Esophagus squamous epithelium (tissue), 5 donors: ENCODE measurements around the gene PALD1. TPM values are rescaled to one million over a fixed set of nuclear protein-coding genes. Genes with fewer than 3 reads are reported as not detected.

Source experiments
- DNase-seq: peaks from one replicate; lab custom pipeline; 2025; lab: John Stamatoyannopoulos, UW
- H3K27ac ChIP-seq, 4 donors: fragments of 200-600 bp; sonication (generic); one replicate each; pipeline ENCODE4 v1.5.1; 2016 to 2019; ENCODE audit warnings: mild to moderate bottlenecking in 1 of 4
- H3K27me3 ChIP-seq, 4 donors: fragments of 200-600 bp; sonication (generic); 1 replicate in 3 of 4; 2 replicates in 1 of 4; pipeline versions ENCODE4 v1.5.1 to v1.6.0; 2017 to 2021; ENCODE audit warnings: antibody characterized with exemption in 1 of 4
- H3K36me3 ChIP-seq, 3 donors: fragments of 200-600 bp; sonication (generic); one replicate each; pipeline ENCODE4 v1.5.1; 2016 to 2019
- H3K4me1 ChIP-seq, 3 donors: fragments of 200-600 bp; sonication (generic); one replicate each; pipeline ENCODE4 v1.5.1; 2017 to 2019
- H3K4me3 ChIP-seq, 4 donors: fragments of 200-600 bp; sonication (generic); 1 replicate in 3 of 4; 2 replicates in 1 of 4; pipeline ENCODE4 v1.5.1; 2016 to 2019; ENCODE audit warnings: mild to moderate bottlenecking in 2 of 4, moderate library complexity in 1 of 4
- H3K9me3 ChIP-seq, 3 donors: fragments of 200-600 bp; sonication (generic); one replicate each; pipeline ENCODE4 v1.5.1; 2016 to 2019
- CTCF ChIP-seq, 6 experiments: fragments of 450-650 bp in 4 of 6; fragments of 200-600 bp in 2 of 6; sonication (generic) in 2 of 6; IDR thresholded peaks; one replicate each; pipeline ENCODE4 v1.5.1; 2016 to 2019; ENCODE audit warnings: antibody characterized with exemption in 6 of 6, mild to moderate bottlenecking in 4 of 6, moderate library complexity in 4 of 6
- POLR2A ChIP-seq, 4 donors: fragments of 450-650 bp; IDR thresholded peaks; one replicate each; pipeline ENCODE4 v1.6.1; 2017; ENCODE audit warnings: antibody characterized with exemption in 4 of 4, mild to moderate bottlenecking in 4 of 4, moderate library complexity in 3 of 4
- WGBS, 2 donors: methylation state at CpG; one replicate each; pipeline ENCODE4 v1.1.5; 2018; 5-methylcytosine and 5-hydroxymethylcytosine counted together
- intact Hi-C: fragments of 100-400 bp; cut with DNase I; formaldehyde crosslinking; loops from one replicate; pipeline ENCODE4 v1.15.0; 2022
- total RNA-seq, 4 donors: library from RNA; depleted of rRNA; stranded (reverse); fragments of >200 nt; gene quantifications; one replicate each; pipeline ENCODE4 v1.1.0, GENCODE V29; 2016
- donor health status: DM: yes; HTN: yes; CAD: no.

The PALD1 gene
- total RNA-seq, 4 donors from 2014 or later = 2.6 to 11.3 (median 4.5) TPM

GRCh38 chr10:70565556-70566514 is 87.3 kb downstream of the PALD1 start:
- Histone ChIP-seq H3K36me3 (peaks cover 0 to 11% (median 0%) of the 10 kb centered on the region in 3 donors), H3K27me3 (no peaks in the 10 kb centered on the region), H3K4me1 (peaks cover 7 to 8% (median 8%) of the 10 kb centered on the region in 3 donors), H3K27ac (no peak overlapping the region), H3K4me3 (no peak overlapping the region), H3K9me3 (no peaks in the 10 kb centered on the region)
- no peak for TF ChIP-seq POLR2A (IDR thresholded peaks at IDR 0.05)
- no peak for DNase-seq
- WGBS, 2 donors = 73 to 79% methylated on average over 12 to 13 of the region's 18 CpGs
- intact Hi-C loops = no loop called here

GRCh38 chr10:70566515-70567290 is 88.1 kb downstream of the PALD1 start:
- Histone ChIP-seq H3K27me3 (no peaks in the 10 kb centered on the region), H3K4me1 (peaks cover 0 to 1% (median 0%) of the 10 kb centered on the region in 3 donors), H3K27ac (no peak overlapping the region), H3K9me3 (no peaks in the 10 kb centered on the region), H3K36me3 (peaks cover 0 to 11% (median 0%) of the 10 kb centered on the region in 3 donors), H3K4me3 (no peak overlapping the region)
- TF ChIP-seq CTCF (IDR thresholded peaks at IDR 0.05) (no peak), POLR2A (IDR thresholded peaks at IDR 0.05) (no peak)
- 92 to 93% methylated on average over 5 to 8 of the region's 18 CpGs for WGBS, 2 donors
- DNase-seq = no peak
- intact Hi-C loops = no loop called here

GRCh38 chr10:70567603-70568002 is 89.0 kb downstream of the PALD1 start:
- Histone ChIP-seq H3K4me3 (no peak overlapping the region), H3K27ac (no peak overlapping the region), H3K27me3 (no peaks in the 10 kb centered on the region), H3K4me1 (no peaks in the 10 kb centered on the region), H3K36me3 (peaks cover 0 to 11% (median 0%) of the 10 kb centered on the region in 3 donors), H3K9me3 (no peaks in the 10 kb centered on the region)
- intact Hi-C loops = no loop called here
- whole genome bisulfite sequencing, 2 donors = 80 to 81% methylated on average over 3 to 4 of the region's 4 CpGs
- no peak for DNase-seq
- no peak for TF ChIP-seq POLR2A (IDR thresholded peaks at IDR 0.05)
- no peak for TF ChIP-seq CTCF (IDR thresholded peaks at IDR 0.05)

GRCh38 chr10:70568113-70568512 is 89.5 kb downstream of the PALD1 start:
- Histone ChIP-seq H3K9me3 (no peaks in the 10 kb centered on the region), H3K4me1 (peaks cover 0 to 2% (median under 1%) of the 10 kb centered on the region in 3 donors), H3K36me3 (peaks cover 0 to 11% (median 0%) of the 10 kb centered on the region in 3 donors), H3K4me3 (no peak overlapping the region), H3K27ac (no peak overlapping the region), H3K27me3 (no peaks in the 10 kb centered on the region)
- TF ChIP-seq POLR2A (IDR thresholded peaks at IDR 0.05) (no peak), CTCF (IDR thresholded peaks at IDR 0.05) (no peak)
- WGBS, 2 donors = 84 to 98% methylated on average over 3 of the region's 3 CpGs
- intact Hi-C loops = no loop called here
- no peak for DNase-seq

DNA sequence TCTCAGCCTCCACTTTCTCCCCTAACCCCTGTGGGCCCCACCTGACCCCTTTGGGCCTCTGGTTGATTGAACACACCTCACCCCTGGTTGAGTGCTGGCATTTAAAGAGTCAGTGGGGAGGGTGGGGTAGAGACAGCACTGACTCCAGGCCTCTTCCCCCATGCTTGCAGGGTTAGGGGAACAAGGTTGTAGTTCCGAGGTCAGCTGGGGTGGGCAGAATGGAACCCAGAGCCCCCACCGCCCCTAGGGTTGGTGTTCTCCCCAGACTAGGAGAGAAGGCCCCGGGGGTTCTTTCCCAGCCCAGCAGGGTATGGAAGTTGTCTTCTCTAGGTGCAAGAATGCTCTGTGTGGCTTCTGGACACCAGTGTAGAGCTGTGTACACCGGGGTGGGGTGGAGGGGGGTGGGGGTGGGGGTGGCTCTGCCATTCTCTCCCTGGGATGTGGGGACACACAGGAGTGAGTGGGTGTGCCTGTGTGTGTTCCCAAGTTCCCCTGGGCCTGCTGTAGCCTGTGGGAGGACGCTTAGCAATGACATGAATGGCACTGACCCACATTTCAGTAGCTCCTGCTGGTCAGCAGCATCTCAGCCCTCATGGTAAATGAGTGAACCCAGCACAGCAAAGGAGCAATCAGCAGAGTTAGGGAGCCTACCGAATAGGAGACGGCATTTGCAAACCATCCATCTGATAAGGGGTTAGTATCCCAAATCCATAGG is 90.4 kb downstream of the PALD1 start:
- no peak for DNase-seq
- H3K27me3 ChIP-seq = no peaks in the 10 kb centered on the region
- H3K4me3 ChIP-seq = no peak overlapping the region
- no peak for TF ChIP-seq CTCF (IDR thresholded peaks at IDR 0.05)
- TF ChIP-seq POLR2A (IDR thresholded peaks at IDR 0.05) = no peak
- intact Hi-C loops = no loop called here
- H3K4me1 ChIP-seq = peaks cover 3 to 11% (median 7%) of the 10 kb centered on the region in 3 donors
- H3K36me3 ChIP-seq = peaks cover 0 to 11% (median 0%) of the 10 kb centered on the region in 3 donors
- 79 to 88% methylated on average over 4 to 6 of the region's 7 CpGs for WGBS, 2 donors
- H3K9me3 ChIP-seq = no peaks in the 10 kb centered on the region
- no peak overlapping the region for H3K27ac ChIP-seq
